ENCODE data around the gene CYP26A1. TPM values are rescaled to one million over a fixed set of nuclear protein-coding genes. Genes with fewer than 3 reads are reported as not detected.

CYP26A1 gene
- total RNA-seq, 1 donor from 2014 or later = not detected

DNA sequence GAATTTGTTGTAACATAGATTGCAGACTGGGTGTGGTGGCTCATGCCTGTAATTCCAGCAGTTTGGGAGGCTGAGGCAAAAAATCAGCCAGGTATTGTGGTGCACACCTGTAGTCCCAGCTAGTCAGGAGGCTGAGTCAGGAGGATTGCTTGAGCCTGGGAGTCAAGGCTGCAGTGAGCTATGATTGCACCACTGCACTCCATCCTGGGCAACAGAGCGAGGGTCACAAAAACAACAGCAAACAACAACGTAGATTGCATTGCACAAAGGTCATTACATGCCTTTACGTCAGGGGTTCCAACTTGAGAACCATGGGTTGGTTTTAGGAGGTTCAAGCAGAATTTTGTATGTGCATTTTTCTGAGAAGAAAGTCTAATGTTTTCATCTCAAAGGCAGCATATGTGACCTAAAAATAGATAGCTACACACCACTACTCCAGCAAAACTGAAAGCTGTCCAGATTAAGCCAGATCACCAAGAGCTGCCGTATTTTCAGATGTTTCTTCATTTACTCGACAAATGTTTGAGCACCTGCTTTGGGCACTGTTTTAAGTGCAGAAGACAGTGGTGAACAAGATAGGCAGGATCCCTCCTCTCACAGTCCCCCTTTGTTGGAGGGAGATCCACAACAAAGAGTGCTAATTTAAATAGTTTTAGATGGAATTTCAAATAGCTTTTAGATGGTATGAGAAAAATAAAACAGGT is 41.4 kb upstream of the CYP26A1 start:
- H3K36me3 ChIP-seq = no peaks in the 10 kb centered on the region
- H3K27ac ChIP-seq = no peak overlapping the region
- no peak for ATAC-seq
- H3K9me3 ChIP-seq = no peaks in the 10 kb centered on the region
- no peak overlapping the region for H3K4me3 ChIP-seq
- no peak for DNase-seq
- H3K4me1 ChIP-seq = no peaks in the 10 kb centered on the region
- no peak for TF ChIP-seq CTCF (IDR thresholded peaks at IDR 0.05)
- intact Hi-C loops (cut with DNase I) = no loop called here
- no peaks in the 10 kb centered on the region for H3K27me3 ChIP-seq

DNA sequence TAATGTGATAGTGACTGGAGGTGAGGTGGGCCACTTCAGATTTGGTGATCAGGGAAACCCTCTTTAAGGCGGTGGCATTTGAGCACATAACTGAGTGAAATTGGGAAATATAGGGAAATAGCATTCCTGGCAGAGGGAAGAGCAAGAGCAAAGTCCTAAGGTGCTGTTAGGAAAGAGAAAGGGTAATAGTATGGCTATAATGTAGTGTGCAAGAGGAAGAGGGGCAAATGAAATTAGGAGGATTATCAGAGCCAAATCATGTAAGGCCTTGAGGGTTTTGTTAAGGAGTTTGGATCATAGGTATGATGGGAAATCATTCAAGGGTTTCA is 40.9 kb upstream of the CYP26A1 start:
- H3K4me3 ChIP-seq = no peak overlapping the region
- ATAC-seq (no peak), DNase-seq (no peak)
- no peaks in the 10 kb centered on the region for H3K4me1 ChIP-seq
- no peaks in the 10 kb centered on the region for H3K27me3 ChIP-seq
- TF ChIP-seq CTCF (IDR thresholded peaks at IDR 0.05) = no peak
- intact Hi-C loops (cut with DNase I) = no loop called here
- no peaks in the 10 kb centered on the region for H3K9me3 ChIP-seq
- H3K36me3 ChIP-seq = no peaks in the 10 kb centered on the region
- H3K27ac ChIP-seq = no peak overlapping the region

GRCh38 chr10:93034426-93034825 is 39.3 kb upstream of the CYP26A1 start:
- H3K36me3 ChIP-seq = no peaks in the 10 kb centered on the region
- no peak overlapping the region for H3K27ac ChIP-seq
- no peaks in the 10 kb centered on the region for H3K27me3 ChIP-seq
- DNase-seq (no peak), ATAC-seq (no peak)
- no peaks in the 10 kb centered on the region for H3K9me3 ChIP-seq
- no peak overlapping the region for H3K4me3 ChIP-seq
- intact Hi-C loops (cut with DNase I) = no loop called here
- H3K4me1 ChIP-seq = no peaks in the 10 kb centered on the region
- TF ChIP-seq CTCF (IDR thresholded peaks at IDR 0.05) = no peak

DNA sequence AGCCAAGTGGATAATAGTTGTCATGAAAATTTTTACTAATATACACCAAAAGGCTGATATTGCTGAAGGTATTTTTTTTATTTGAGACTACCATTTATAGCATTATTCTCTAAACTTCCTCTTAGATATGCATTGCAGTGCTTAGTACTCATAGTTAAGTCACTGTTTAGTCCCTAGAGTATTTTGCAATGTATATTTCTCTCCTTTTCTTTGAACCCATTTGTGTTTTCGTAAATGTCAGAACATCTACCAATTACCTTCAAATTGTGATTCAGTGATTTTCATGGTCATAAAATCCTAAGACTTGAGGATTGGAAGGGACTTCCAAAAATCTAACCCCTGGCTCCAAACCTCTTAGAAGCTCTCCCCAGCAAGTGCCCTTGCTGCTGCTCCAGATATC is 34.6 kb upstream of the CYP26A1 start:
- no peak for DNase-seq
- no peak for ATAC-seq
- no peak overlapping the region for H3K27ac ChIP-seq
- no peak for TF ChIP-seq CTCF (IDR thresholded peaks at IDR 0.05)
- H3K27me3 ChIP-seq = no peaks in the 10 kb centered on the region
- no peaks in the 10 kb centered on the region for H3K4me1 ChIP-seq
- H3K36me3 ChIP-seq = no peaks in the 10 kb centered on the region
- no peaks in the 10 kb centered on the region for H3K9me3 ChIP-seq
- intact Hi-C loops (cut with DNase I) = no loop called here
- H3K4me3 ChIP-seq = no peak overlapping the region

- H3K9me3 ChIP-seq = no peaks in the 10 kb centered on the region
- no peaks in the 10 kb centered on the region for H3K36me3 ChIP-seq
- DNase-seq (no peak), ATAC-seq (no peak)
- TF ChIP-seq CTCF (IDR thresholded peaks at IDR 0.05) = peak; percentile 21
- H3K27ac ChIP-seq = no peak overlapping the region
- H3K4me3 ChIP-seq = no peak overlapping the region
- no peaks in the 10 kb centered on the region for H3K4me1 ChIP-seq
- no peaks in the 10 kb centered on the region for H3K27me3 ChIP-seq
- intact Hi-C loops (cut with DNase I) = no loop called here
Measured at GRCh38 chr10:93039721-93040120, 34.0 kb upstream of the CYP26A1 start.

GRCh38 chr10:93054486-93054885 is 19.2 kb upstream of the CYP26A1 start:
- DNase-seq (no peak), ATAC-seq (no peak)
- H3K9me3 ChIP-seq = no peaks in the 10 kb centered on the region
- no peaks in the 10 kb centered on the region for H3K4me1 ChIP-seq
- no peak overlapping the region for H3K4me3 ChIP-seq
- intact Hi-C loops (cut with DNase I) = no loop called here
- H3K36me3 ChIP-seq = peaks cover 7% of the 10 kb centered on the region
- TF ChIP-seq CTCF (IDR thresholded peaks at IDR 0.05) = no peak
- no peaks in the 10 kb centered on the region for H3K27me3 ChIP-seq
- no peak overlapping the region for H3K27ac ChIP-seq
